ENCODE results near the gene PPP4R2.

DNA sequence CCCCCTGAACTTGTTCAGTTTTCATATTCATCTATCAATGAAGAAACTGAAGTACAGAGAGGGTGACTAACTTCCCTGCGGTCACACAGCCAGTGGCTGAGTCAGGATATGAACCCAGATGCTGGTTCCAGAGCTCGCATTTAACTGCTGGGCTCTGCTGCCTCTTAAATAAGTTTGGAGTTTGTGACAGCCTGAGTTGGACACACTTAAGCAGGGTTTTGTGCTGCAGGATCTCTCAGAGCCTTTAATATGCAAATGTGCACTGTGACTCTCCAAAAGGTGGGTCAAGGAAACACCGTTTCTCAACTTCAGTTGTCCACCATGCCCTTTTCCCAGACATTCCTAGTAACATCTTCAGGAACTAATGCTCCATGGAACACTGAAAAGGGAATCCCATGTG, 110.6 kb downstream of the PPP4R2 start:
- TF ChIP-seq CTCF (IDR thresholded peaks at IDR 0.05; ENCODE audit: control extremely low read depth in 1 of 3, insufficient read depth in 1 of 3, low read depth in 1 of 3, low read length in 3 of 3) = no peak
- TF ChIP-seq, protein P1, sequence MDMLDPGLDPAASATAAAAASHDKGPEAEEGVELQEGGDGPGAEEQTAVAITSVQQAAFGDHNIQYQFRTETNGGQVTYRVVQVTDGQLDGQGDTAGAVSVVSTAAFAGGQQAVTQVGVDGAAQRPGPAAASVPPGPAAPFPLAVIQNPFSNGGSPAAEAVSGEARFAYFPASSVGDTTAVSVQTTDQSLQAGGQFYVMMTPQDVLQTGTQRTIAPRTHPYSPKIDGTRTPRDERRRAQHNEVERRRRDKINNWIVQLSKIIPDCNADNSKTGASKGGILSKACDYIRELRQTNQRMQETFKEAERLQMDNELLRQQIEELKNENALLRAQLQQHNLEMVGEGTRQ (IDR thresholded peaks at IDR 0.05; ENCODE audit: low read length) = no peak
- TF ChIP-seq EZH2 (IDR thresholded peaks at IDR 0.05; ENCODE audit: low read depth, low read length, severe bottlenecking) = no peak
- TF ChIP-seq TEAD4 (IDR thresholded peaks at IDR 0.05; ENCODE audit: low read depth, low read length) = no peak
- TF ChIP-seq EP300 (IDR thresholded peaks at IDR 0.05; ENCODE audit: borderline replicate concordance in 1 of 2, low read depth in 2 of 2, low read length in 2 of 2) = no peak
- no peak for TF ChIP-seq HDAC6 (IDR thresholded peaks at IDR 0.05; ENCODE audit: low read depth, low read length)
- TF ChIP-seq POLR2A (IDR thresholded peaks at IDR 0.05; ENCODE audit: control extremely low read depth in 1 of 2, low read depth in 2 of 2, low read length in 2 of 2) = no peak
- TF ChIP-seq NRF1 (IDR thresholded peaks at IDR 0.05; ENCODE audit: low read depth, low read length) = no peak

Measured in H1 (cell line).